GM12878 (cell line): Measurements from ENCODE around the gene PAX6. TPM values are rescaled to one million over a fixed set of nuclear protein-coding genes. Genes with fewer than 3 reads are reported as not detected.

ENCODE experiments used
- ATAC-seq: fragments of 200-7000 bp; cut with Tn5 transposase; 3 replicates; pipeline ENCODE4 v1.9.1; 2020; ENCODE audit warnings: mild to moderate bottlenecking, moderate library complexity
- BruUV-seq: library from RNA; stranded (reverse); fragments of 400-500 nt; replicated peaks from 2 replicates; lab custom pipeline; 2021; lab: Mats Ljungman, UMichigan
- CTCF ChIA-PET: fragments of 300-600 bp; sonication (Branson Sonifier 250); formaldehyde crosslinking; extraction: SDS; loops from one replicate; lab custom pipeline; 2021; ENCODE audit warnings: inconsistent platforms; lab: Yijun Ruan, JAX
- POLR2A ChIA-PET: fragments of 350-600 bp; formaldehyde crosslinking; extraction: SDS; loops from one replicate; lab custom pipeline; 2021; ENCODE audit warnings: inconsistent platforms; lab: Charles Lee
- RAD21 ChIA-PET: fragments of 300-600 bp; sonication (Branson Sonifier 250); formaldehyde crosslinking; loops from one replicate; lab custom pipeline; 2023; ENCODE audit warnings: antibody characterized with exemption; ENCODE audit not compliant: unreplicated experiment; lab: Charles Lee
- SMC1A ChIA-PET: fragments of 300-600 bp; sonication (Branson Sonifier 250); formaldehyde crosslinking; loops from one replicate; lab custom pipeline; 2023; ENCODE audit not compliant: unreplicated experiment, uncharacterized antibody; lab: Charles Lee
- DNase-seq: peaks from one replicate; pipeline ENCODE4 v3.0.0-alpha.2; 2011; ENCODE audit warnings: low read depth, low spot score
- FAIRE-seq: peaks from 3 replicates; lab custom pipeline; 2011; peaks lifted over from hg19 to GRCh38; lab: Jason Lieb, UNC
- H2AFZ ChIP-seq: 2 replicates; pipeline ENCODE4 v1.6.0; 2011; ENCODE audit warnings: low read depth, low read length, control low read depth; ENCODE audit not compliant: control insufficient read depth
- H3K27ac ChIP-seq: 2 replicates; pipeline ENCODE4 v1.5.1; 2011; ENCODE audit warnings: control low read depth; ENCODE audit not compliant: control insufficient read depth, insufficient read depth
- H3K27me3 ChIP-seq, 2 experiments: replicated peaks in 1 of 2; 2 replicates each; pipeline versions ENCODE4 v1.6.0 to v1.6.1; 2011; ENCODE audit warnings: low read length in 1 of 2; ENCODE audit not compliant: control insufficient read depth in 2 of 2, insufficient read depth in 2 of 2
- H3K36me3 ChIP-seq, 2 experiments: 2 replicates each; pipeline ENCODE4 v1.5.1; 2011; ENCODE audit warnings: low read length in 1 of 2; ENCODE audit not compliant: control insufficient read depth in 2 of 2, insufficient read depth in 2 of 2
- H3K4me1 ChIP-seq: 2 replicates; pipeline ENCODE4 v1.6.1; 2011; ENCODE audit warnings: mild to moderate bottlenecking, low read length, moderate library complexity, mixed read lengths; ENCODE audit not compliant: control insufficient read depth, insufficient read depth
- H3K4me2 ChIP-seq: 2 replicates; pipeline ENCODE4 v1.6.0; 2011; ENCODE audit warnings: control low read depth; ENCODE audit not compliant: control insufficient read depth, insufficient read depth
- H3K4me3 ChIP-seq: fragments of 200-600 bp; sonication (generic); 2 replicates; pipeline ENCODE4 v1.5.1; 2016
- H3K79me2 ChIP-seq: 2 replicates; pipeline ENCODE4 v1.6.0; 2011; ENCODE audit warnings: low read length; ENCODE audit not compliant: control insufficient read depth, insufficient read depth
- H3K9ac ChIP-seq: 2 replicates; pipeline ENCODE4 v1.8.0; 2011; ENCODE audit warnings: low read length, control low read depth, mixed read lengths; ENCODE audit not compliant: control insufficient read depth, insufficient read depth
- H3K9me3 ChIP-seq: replicated peaks from 3 replicates; pipeline ENCODE4 v1.5.1; 2011; ENCODE audit warnings: mild to moderate bottlenecking, low read length; ENCODE audit not compliant: control insufficient read depth, insufficient read depth
- H4K20me1 ChIP-seq: 2 replicates; pipeline ENCODE4 v1.6.0; 2011; ENCODE audit not compliant: control insufficient read depth, insufficient read depth
- CHD1 ChIP-seq: IDR thresholded peaks from 2 replicates; pipeline ENCODE4 v1.6.1; 2012; ENCODE audit warnings: low read depth, low read length, improper control_type of control experiment
- IRF4 ChIP-seq: IDR thresholded peaks from 2 replicates; pipeline ENCODE4 v1.6.1; 2011; ENCODE audit warnings: low read depth, low read length
- MEF2A ChIP-seq: IDR thresholded peaks from 2 replicates; pipeline ENCODE4 v1.6.1; 2011; ENCODE audit warnings: low read depth, mild to moderate bottlenecking, low read length, moderate library complexity; ENCODE audit not compliant: insufficient read depth
- PML ChIP-seq: IDR thresholded peaks from 2 replicates; pipeline ENCODE4 v1.6.1; 2012; ENCODE audit warnings: low read length, inconsistent platforms
- RAD51 ChIP-seq: fragments of 450-650 bp; IDR thresholded peaks from 2 replicates; pipeline ENCODE4 v1.6.1; 2016; ENCODE audit warnings: moderate library complexity, mild to moderate bottlenecking, inconsistent platforms
- SP1 ChIP-seq: IDR thresholded peaks from one replicate; pipeline ENCODE4 v1.6.1; 2011; ENCODE audit warnings: low read depth, low read length
- STAT1 ChIP-seq: fragments of 450-650 bp; conservative IDR thresholded peaks from 2 replicates; pipeline ENCODE4 v1.6.1; 2014; ENCODE audit warnings: antibody characterized with exemption, mild to moderate bottlenecking
- STAT3 ChIP-seq: IDR thresholded peaks from 2 replicates; pipeline ENCODE4 v1.6.1; 2011; ENCODE audit warnings: low read depth, low read length, improper control_type of control experiment
- TCF3 ChIP-seq: IDR thresholded peaks from 2 replicates; pipeline ENCODE4 v1.6.1; 2012; ENCODE audit warnings: low read depth, mild to moderate bottlenecking, low read length, borderline replicate concordance; ENCODE audit not compliant: insufficient read depth
- ZNF24 ChIP-seq: fragments of 450-650 bp; IDR thresholded peaks from 2 replicates; pipeline ENCODE4 v1.6.1; 2017; ENCODE audit warnings: antibody characterized with exemption, mild to moderate bottlenecking
- ZSCAN29 ChIP-seq: fragments of 450-650 bp; IDR thresholded peaks from 2 replicates; pipeline ENCODE4 v1.6.1; 2017; ENCODE audit warnings: mild to moderate bottlenecking, moderate library complexity
- in situ Hi-C: fragments of 300-500 bp; cut with MboI; formaldehyde crosslinking; loops from 9 replicates; pipeline ENCODE4 v1.14.3; 2018; ENCODE audit warnings: mixed read lengths
- intact Hi-C: fragments of 100-400 bp; cut with micrococcal nuclease; formaldehyde crosslinking; loops from one replicate; pipeline ENCODE4 v1.14.2; 2022; ENCODE audit not compliant: unreplicated experiment
- polyA plus RNA-seq, 11 experiments: library from polyadenylated mRNA; depleted of rRNA in 4 of 11; unstranded in 6 of 11; stranded (reverse) in 5 of 11; fragments of >200 nt; fragmentation: Nextera tagmentation in 4 of 11; fragmentation: Illumina TruSeq in 1 of 11; extraction: Ambion mirVana in 4 of 11; extraction: Trizol in 1 of 11; gene quantifications; 1 replicate in 1 of 11; 2 replicates in 10 of 11; pipeline versions ENCODE4 v1.2.1 to v1.2.3, GENCODE V29; 2011 to 2016; ENCODE audit warnings: inconsistent platforms in 2 of 11, missing spikeins in 2 of 11, low read depth in 1 of 11
- total RNA-seq, 4 experiments: library from RNA; depleted of rRNA in 3 of 4; stranded (reverse); fragments of >200 nt in 3 of 4; fragmentation: Illumina TruSeq in 1 of 4; extraction: Trizol in 1 of 4; gene quantifications; 2 replicates each; pipeline versions ENCODE4 v1.2.1 to v1.2.3, GENCODE V29; 2013 to 2021
- TF ChIP-seq, protein P1 (sequence below): IDR thresholded peaks from 2 replicates; pipeline ENCODE4 v1.6.1; 2011; ENCODE audit warnings: mild to moderate bottlenecking, low read depth, low read length, moderate library complexity; ENCODE audit not compliant: insufficient replicate concordance
- TF ChIP-seq, protein P2 (sequence below): IDR thresholded peaks from 2 replicates; pipeline ENCODE4 v1.6.1; 2011; ENCODE audit warnings: borderline replicate concordance, low read depth, mild to moderate bottlenecking, moderate library complexity, low read length; ENCODE audit not compliant: insufficient read depth, poor library complexity, severe bottlenecking
- TF ChIP-seq, protein P3 (sequence below): IDR thresholded peaks from 2 replicates; pipeline ENCODE4 v1.6.1; 2012; ENCODE audit warnings: mild to moderate bottlenecking, low read depth, low read length
- TF ChIP-seq, protein P4 (sequence below): IDR thresholded peaks from 2 replicates; pipeline ENCODE4 v1.6.1; 2012; ENCODE audit warnings: low read depth, low read length, improper control_type of control experiment

PAX6 gene
- total and polyA plus RNA-seq, 10 of the 15 experiments (the other 5 are each of a cell fraction or from before 2014, with no cell fraction given): 0.06 to 0.26 (median 0.10) TPM; not detected in 3

DNA sequence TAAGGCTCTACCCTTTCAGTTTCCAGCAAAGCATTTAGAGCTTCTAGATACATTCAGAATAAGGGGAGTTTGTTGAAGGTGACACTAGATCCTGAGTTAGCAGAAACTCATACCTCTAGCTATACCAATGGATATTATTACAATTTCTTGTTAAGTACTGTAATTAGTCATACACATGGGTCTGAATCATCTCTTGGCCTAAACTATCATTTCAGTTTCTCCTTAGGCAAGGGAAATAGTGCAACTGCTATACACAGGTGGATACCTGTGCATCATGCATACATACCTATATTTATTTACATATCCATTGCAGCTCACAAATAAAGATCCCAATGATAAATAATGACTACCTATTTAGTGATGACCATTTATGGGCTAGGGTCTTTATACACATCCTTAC, 45.1 kb upstream of the PAX6 start:
- Histone ChIP-seq H3K4me1 (no peaks in the 10 kb centered on the region), H2AFZ (no peak overlapping the region), H3K9me3 (no peaks in the 10 kb centered on the region), H3K9ac (no peak overlapping the region), H3K4me3 (no peak overlapping the region), H3K4me2 (no peak overlapping the region)
- RAD21 ChIA-PET: no interaction called here
- intact Hi-C loops: no loop called here
- BruUV-seq: no TSS peak
- SMC1A ChIA-PET: no interaction called here
- no peak for DNase-seq
- POLR2A ChIA-PET: no interaction called here
- TF ChIP-seq ZNF24 (no peak), PML (no peak), RAD51 (no peak), ZSCAN29 (no peak), SP1 (no peak), TCF3 (no peak), CHD1 (no peak), STAT1 (no peak), IRF4 (no peak), STAT3 (no peak), MEF2A (no peak)
- TF ChIP-seq, protein P1, sequence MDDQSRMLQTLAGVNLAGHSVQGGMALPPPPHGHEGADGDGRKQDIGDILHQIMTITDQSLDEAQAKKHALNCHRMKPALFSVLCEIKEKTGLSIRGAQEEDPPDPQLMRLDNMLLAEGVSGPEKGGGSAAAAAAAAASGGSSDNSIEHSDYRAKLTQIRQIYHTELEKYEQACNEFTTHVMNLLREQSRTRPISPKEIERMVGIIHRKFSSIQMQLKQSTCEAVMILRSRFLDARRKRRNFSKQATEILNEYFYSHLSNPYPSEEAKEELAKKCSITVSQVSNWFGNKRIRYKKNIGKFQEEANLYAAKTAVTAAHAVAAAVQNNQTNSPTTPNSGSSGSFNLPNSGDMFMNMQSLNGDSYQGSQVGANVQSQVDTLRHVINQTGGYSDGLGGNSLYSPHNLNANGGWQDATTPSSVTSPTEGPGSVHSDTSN: no peak
- TF ChIP-seq, protein P2, sequence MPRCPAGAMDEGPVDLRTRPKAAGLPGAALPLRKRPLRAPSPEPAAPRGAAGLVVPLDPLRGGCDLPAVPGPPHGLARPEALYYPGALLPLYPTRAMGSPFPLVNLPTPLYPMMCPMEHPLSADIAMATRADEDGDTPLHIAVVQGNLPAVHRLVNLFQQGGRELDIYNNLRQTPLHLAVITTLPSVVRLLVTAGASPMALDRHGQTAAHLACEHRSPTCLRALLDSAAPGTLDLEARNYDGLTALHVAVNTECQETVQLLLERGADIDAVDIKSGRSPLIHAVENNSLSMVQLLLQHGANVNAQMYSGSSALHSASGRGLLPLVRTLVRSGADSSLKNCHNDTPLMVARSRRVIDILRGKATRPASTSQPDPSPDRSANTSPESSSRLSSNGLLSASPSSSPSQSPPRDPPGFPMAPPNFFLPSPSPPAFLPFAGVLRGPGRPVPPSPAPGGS: no peak
- TF ChIP-seq, protein P3, sequence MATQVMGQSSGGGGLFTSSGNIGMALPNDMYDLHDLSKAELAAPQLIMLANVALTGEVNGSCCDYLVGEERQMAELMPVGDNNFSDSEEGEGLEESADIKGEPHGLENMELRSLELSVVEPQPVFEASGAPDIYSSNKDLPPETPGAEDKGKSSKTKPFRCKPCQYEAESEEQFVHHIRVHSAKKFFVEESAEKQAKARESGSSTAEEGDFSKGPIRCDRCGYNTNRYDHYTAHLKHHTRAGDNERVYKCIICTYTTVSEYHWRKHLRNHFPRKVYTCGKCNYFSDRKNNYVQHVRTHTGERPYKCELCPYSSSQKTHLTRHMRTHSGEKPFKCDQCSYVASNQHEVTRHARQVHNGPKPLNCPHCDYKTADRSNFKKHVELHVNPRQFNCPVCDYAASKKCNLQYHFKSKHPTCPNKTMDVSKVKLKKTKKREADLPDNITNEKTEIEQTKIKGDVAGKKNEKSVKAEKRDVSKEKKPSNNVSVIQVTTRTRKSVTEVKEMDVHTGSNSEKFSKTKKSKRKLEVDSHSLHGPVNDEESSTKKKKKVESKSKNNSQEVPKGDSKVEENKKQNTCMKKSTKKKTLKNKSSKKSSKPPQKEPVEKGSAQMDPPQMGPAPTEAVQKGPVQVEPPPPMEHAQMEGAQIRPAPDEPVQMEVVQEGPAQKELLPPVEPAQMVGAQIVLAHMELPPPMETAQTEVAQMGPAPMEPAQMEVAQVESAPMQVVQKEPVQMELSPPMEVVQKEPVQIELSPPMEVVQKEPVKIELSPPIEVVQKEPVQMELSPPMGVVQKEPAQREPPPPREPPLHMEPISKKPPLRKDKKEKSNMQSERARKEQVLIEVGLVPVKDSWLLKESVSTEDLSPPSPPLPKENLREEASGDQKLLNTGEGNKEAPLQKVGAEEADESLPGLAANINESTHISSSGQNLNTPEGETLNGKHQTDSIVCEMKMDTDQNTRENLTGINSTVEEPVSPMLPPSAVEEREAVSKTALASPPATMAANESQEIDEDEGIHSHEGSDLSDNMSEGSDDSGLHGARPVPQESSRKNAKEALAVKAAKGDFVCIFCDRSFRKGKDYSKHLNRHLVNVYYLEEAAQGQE: no peak
- TF ChIP-seq, protein P4, sequence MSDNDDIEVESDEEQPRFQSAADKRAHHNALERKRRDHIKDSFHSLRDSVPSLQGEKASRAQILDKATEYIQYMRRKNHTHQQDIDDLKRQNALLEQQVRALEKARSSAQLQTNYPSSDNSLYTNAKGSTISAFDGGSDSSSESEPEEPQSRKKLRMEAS: no peak
- TF ChIP-seq, all 136 proteins: peak for 0
- no peaks in the 10 kb centered on the region; a peak in 1 of 4 replicates for H3K27me3 ChIP-seq
- ATAC-seq (no peak), FAIRE-seq (no peak)
- in situ Hi-C loops: loop anchor here (25.0 kb wide), 1 partner anchor 744 kb away; no protein-coding TSS in a partner anchor
- CTCF ChIA-PET: no interaction called here
- no peaks in the 10 kb centered on the region for H4K20me1 ChIP-seq
- no peak overlapping the region for H3K27ac ChIP-seq
- H3K36me3 ChIP-seq: no peaks in the 10 kb centered on the region
- no peaks in the 10 kb centered on the region for H3K79me2 ChIP-seq
